Ecto neural progenitor cell (in vitro differentiated cells): ENCODE data around the gene NINJ1.
A peak's percentile ranks its signal among the peaks of the same experiment; 100 is the strongest.
"Not testable (repeated sequence)": the region's sequence is repeated elsewhere in the genome, so short reads cannot be mapped to it uniquely, and the experiment has no call there.

Experiments
- DNase-seq: peaks from one replicate; pipeline ENCODE4 v3.0.0-alpha.2; 2018; ENCODE audit warnings: low spot score

NINJ1 gene

DNA sequence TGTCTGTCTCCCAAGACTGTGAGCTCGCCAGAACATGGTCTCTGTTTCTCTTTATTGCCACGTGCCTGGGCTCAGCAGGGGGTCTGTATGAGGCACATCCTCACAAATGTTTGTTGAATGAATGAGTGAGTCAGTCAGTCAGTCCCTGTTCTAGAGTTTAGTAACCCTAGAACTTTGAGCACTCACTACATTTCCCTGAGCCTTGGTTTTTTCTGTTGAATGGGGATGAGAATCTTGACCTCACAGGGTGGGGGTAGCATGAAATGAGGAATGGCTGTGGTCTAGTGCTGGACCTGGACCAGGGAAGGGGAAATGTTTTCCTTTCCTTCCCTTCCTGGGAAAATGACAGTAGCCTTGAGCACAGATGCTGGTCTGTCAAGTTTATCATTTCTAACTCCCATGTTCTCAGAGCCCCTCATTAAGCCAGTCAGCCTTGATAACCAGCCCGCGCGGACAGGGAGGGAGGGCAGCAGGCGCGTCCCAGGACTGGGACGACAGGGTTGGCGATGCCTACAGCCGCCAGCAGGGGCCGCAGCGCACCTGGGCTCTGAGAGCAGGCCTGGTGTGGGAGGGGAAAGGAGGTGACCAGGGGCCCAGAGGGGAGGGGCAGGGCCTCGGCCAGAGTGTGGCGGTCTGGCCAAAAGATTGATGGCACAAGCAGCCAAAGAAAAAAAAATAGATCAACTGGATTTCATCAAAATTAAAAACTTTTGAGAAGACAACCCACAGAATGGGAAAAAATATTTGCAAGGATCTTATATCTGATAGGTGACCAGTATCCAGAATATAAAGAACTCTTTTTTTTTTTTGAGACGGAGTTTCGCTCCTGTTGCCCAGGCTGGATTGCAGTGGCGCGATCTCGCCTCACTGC lies 25.8 kb upstream of the NINJ1 start:
- peak; percentile 95 for DNase-seq

DNA sequence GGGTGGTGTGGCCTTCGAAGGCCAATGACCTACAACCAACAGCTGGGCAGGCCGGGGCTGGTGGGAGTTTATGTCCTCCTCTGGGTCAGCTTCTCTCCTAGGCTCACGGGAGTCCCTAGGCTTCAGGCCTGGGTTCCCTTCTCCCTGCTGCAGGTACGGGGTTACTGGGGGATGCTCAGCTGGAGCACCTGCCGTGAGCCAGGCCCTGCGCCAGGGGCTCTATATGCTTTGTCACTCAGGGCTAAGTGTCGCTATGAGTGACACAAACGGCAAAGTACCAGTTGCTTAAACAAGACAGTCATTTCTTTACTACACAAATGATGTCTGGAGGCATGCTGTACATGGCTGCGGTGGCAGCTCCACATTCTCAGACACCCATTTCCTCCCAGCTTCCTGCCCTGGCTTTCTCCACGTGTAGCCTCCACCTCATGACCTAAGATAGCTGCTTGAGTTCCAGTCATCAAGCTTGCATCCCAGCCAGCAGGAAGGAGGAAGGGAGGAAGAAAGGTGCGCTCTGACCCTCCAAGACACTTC lies 22.5 kb upstream of the NINJ1 start:
- DNase-seq: no peak

DNA sequence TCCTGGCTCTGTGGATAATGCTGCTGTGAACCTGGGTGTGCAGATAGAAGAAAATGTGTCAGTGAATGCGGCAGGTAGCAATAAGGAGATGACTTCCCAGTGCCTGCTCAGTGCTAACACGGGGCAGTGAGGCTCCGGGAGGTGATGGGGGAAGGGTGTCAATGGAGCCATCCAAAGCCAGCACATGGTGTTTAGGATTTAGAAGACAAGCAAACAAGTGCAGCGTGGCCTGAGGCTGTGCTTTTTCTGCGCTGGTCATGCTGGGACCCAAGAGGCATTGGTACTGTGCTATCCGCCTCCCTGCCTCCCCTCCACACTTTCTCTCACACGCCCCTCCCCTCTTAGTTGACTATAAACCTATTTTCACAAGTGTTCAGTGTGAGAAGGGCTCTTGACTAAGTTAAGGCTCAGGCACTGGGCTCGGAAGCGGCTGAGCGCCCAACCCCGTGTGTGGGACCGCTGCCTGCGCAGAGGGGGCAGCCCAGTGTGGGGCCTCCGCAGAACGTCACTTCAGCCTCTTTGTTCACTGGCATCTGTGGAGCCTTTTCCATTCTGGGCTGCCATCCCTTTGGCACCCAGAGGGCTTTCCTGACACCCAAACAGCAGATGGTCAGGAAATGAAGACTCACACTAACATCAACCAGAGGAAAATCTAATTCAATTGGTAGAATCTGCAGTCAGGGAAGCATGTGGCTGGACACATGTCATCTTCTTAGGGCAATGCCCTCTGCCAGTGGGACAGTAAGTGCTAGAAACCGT lies 21.8 kb upstream of the NINJ1 start:
- no peak for DNase-seq

DNA sequence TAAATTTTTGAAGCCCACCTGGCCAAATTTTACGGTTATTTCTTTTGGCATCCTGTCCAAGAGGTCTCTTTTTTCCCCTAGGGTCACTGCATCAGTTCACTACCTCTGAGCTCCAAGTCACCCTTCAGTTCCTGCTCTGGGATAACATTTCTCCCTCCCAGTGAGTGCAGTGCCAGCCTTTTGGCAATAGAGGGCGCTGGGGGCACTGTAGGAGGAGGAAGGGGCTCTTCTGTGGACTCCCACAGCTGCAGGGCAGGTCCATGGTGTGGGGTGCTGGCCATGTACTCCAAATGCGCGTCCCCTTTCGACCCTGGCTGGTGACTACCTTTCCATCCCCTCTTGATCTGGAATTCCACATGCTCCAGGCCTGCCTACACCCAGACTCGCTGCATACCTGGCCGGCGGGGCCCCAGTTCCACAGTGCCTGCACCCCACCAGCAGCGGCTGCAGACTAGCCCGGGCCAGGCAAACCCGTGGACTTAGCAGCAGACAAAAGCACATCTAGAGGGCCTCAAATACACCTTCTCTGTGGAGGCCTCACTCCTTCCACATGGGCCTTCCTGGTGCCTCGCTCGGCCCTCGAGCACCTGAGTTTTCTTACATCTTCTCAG lies 20.3 kb upstream of the NINJ1 start:
- DNase-seq: peak; percentile 80

DNA sequence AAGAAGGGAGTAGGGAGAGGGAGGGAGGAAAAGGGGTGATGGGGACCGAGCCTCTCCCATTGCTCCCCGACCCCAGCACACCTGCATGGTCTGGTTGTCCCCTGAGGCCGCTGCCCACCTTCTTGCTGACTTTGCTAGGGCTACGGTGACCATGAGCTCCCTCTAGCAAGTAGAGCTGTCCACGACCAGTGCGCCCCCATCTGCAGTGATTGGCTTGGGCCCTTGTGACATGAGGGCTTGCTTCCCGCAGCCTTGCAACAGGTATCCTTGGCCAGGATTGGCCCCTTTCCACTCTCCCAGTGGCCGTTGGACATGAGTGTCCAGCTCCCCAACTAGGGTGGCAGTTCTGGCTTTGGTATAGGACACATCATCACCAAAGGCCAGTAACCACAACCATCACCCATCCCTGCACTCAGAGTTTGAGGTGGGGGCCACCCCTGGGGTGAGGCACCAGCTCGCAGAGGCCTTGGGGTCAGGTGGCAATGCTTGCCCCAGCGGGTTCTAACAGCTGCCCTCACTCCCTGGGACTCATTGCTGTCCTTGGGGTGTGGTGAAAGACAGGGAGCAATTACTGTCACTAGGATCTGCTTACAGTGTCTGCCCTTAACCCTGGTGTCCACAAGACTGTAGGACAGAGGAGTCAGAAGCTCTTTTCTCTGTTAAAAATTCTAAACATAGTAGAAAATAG lies 17.2 kb upstream of the NINJ1 start:
- no peak for DNase-seq

DNA sequence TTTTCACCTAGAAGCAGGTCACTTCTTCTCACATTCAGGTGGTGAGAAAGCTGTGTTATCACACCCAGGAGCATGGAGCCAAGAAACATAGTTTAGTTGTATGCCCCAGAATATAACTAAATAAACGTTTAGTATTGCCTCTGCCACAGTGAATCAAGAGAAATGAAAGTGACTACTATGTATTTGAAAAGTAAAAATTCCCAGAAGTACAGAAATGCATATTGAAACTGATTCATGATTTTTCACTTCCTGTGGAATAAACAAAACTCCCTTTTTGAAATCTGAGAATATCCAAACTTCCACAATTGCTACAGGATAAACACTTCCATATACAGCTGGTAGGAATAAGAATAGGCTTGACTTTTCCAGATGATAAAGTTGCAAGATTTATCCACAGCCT lies 15.3 kb upstream of the NINJ1 start:
- DNase-seq: no peak

DNA sequence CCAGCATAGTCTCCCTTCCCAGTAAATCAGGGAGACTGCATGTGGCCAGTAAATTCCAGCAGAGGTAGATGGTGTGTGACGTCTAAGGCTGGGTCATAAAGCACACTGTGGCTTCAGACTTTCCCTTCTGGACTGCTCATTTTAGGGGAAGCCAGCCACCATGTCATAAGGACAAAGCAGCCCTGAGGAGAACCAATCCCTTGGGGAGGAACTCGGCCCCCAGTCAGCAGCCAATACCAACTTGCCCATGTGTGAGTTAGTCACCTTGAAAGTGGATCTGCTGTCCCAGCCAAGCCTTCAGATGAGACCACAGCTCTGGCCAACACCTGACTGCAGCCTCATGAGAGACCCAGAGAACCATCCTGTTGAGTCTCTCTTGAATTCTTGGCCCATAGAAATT lies 14.7 kb upstream of the NINJ1 start:
- no peak for DNase-seq

DNA sequence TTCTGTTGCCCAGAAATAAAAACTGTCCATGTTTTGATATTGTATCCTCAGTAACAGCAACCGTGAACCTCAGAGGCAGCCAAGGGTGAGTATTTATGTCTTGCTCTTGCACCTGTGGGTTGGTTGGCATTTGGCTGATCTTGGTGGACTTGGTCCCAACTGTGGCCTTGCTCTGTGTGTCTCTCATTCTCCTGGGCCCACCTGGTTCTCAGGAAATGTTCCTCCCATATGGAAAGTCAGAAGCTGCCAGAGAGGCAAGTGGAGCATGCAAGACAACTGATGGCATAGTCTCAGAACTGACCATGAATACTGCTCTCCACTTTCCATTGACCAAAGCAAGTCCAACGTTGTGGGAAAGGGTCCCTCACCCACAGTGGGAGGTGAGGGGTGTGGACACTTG lies 13.6 kb upstream of the NINJ1 start:
- DNase-seq: no peak

DNA sequence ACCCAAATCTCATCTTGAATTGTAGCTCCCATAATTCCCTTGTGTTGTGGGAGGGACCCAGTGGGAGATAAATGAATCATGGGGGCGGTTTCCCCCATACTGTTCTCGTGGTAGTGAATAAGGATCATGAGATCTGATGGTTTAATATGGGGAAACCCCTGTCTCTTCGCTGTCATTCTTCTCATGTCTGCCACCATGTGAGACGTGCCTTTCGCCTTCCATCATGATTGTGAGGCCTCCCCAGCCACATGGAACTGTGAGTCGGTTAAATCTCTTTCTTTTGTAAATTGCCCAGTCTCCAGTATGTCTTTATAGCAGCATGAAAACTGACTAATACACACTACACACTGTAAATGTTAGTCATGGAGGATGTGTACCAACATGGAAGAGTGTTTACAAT lies 12.6 kb upstream of the NINJ1 start:
- not testable (repeated sequence) for DNase-seq

DNA sequence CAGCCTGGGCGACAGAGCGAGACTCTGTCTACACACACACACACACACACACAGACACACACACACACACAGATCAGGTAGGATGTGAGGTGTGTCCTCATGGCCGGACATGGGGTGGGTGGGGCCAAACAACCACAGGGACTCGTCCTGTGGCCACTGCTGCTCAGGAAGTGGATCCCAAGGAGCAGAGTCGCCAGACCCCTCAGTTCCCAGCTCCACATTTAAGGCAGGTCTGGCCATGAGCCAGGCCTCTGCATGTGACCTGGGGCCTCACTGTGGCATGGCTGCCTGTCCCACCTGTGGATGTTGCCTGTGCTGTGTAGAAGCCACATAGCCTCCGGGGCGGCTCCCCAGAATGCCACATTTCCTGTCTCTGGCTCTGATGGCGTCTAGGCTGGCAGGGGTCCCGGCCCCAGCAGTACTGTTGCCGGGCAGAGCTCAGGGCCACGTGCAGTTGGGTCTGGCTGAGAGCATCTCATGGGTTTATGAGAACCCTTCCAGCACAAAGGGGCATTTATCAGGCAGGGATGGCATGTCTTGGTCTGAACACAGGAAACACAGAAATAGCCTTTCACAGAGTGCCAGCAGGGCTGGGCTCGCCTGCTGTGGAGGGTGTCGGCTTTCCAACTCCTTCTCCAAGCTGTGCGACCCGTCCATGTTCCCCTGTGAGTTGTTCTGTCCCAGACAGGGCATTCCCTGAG lies 9.9 kb upstream of the NINJ1 start:
- peak; percentile 42 for DNase-seq

DNA sequence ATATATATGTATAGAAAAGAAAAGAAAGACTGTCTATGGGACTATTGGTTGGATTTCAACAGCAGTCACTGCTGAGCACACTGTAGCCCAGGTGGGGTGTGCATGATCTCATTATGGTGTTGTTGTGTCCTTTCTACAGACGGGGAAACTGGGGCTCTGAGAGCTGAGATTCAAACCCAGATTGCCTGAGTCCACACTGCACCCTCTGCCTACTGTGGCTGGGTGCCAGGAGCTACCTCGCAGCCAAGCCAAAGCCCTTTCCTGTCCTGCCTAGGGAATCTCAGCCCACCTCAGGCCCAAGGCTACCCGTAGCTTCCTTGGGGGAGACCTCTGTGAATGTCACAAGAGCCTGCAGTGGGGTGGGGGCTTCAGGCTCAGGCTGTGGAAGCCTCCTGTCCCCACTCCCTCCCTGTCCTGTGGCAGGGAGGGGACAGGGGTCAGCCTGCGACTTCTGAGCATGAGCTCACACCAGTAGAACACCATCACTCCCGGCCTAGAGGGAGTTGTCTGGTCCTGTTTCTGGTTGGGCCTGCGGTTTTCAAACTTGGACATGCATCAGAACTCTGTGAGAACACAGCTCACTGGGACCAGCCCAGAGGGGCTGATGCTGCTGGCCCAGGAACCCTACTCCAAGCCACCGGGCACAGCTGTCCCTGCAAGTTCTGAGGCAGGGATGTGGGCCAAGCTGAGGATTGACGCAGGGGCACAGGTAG lies 7.9 kb upstream of the NINJ1 start:
- DNase-seq: peak; percentile 37

DNA sequence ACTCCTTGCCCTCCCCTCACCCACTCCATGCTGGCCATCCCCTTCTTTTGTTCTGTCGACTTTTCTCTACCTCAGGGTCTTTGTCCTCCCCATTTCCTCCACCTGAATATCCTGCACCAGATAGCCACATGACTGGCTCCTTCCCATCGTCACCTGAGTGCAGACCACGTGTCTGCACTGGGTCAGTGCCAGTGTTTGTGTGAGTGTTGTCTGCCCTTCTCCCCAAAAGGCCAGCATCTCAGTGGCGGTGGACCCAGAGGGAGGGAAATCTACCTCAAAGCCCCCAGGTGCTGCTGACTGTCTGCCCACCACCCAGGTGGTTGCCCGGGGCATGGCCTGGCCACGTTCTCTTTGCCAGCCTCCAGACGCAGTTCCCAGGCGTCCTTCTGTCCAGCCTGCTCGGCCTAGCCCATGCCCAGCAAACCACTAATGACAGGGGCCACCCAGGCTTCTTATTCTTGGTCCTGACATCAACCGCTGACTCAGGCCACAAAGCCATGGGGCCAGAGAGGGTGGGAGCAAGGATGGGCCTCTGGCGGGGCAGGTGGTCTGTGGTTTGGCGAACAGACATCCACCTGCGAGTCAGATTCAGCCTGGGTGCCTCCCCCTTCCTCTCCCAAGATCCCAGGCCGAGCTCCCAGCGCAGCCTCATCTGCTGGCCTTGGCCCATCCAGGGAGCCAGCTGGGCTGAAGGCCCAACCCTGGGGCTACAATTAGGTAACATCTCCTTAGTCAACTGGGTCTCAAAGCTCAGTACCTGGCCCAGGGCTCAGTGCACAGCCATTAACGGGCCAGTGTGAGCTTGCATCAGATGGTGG lies 5.5 kb upstream of the NINJ1 start:
- DNase-seq: peak; percentile 40

DNA sequence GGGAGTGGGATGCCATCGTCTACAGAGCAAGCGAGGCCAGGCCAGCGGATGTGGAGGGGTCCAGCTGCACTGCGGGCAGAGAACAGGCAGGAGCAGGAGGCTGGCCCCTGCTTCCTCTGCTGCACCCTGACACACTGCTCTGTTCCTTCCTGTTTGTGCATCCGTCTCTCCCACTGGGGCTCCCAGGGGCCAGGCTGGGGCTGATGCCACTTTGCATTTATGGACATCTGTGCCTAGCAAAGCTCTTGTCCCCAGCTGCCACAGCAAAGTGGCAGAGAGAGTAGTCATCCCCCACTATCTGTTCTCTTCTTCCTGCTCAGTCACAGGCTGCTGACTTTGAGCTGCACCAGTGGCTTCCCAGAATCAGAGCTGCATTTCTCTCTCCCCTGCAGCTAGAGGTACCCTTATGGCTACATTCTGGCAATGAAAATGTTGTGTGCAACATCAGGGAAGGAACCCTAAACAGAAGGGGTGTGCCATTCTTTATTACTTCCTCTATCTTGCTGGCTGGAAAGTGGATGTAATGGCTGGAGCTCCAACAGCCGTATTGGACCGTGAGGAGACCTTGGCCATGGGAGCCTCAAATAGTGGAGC lies 4.2 kb upstream of the NINJ1 start:
- DNase-seq: peak; percentile 39

DNA sequence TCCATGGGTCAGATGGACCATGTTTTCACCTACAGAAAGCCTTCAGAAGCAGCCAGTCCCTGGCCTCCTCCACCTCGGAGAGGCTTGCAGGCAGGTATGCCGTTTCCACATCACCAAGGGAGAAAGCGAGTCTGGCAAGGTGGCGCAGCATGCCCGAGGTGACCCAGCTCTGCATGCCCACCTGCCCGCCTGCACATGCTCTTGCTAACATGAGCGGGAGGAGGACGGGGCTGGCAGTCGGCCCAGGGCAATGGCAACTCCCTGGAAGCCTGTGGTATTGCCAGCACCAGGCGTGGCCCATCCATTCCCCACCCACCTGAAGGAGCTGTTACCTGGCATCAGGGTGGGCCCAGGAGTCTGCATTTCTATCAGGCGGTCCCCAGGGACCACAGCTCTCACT lies 3.3 kb upstream of the NINJ1 start:
- peak; percentile 38 for DNase-seq

DNA sequence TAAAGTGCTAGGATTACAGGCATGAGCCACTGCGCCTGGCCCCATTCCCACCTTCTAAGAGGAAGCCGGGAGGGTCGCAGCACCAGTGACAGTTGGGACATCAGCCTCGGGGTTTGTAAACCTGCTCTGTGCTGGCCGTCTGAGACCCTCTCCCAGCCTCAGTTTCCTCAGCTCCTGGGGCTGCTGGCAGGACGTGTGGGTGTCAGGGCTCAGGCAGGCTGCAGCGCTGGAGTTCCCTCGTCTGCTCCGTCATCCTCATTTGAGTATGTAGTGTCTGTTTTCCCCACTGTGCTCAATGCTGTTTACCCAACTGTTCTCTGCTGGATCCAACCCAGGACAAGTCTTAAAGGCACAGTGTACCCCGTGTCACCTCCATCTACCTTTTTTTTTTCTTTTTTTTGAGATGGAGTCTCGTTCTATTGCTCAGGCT lies 2.0 kb upstream of the NINJ1 start:
- no peak for DNase-seq

DNA sequence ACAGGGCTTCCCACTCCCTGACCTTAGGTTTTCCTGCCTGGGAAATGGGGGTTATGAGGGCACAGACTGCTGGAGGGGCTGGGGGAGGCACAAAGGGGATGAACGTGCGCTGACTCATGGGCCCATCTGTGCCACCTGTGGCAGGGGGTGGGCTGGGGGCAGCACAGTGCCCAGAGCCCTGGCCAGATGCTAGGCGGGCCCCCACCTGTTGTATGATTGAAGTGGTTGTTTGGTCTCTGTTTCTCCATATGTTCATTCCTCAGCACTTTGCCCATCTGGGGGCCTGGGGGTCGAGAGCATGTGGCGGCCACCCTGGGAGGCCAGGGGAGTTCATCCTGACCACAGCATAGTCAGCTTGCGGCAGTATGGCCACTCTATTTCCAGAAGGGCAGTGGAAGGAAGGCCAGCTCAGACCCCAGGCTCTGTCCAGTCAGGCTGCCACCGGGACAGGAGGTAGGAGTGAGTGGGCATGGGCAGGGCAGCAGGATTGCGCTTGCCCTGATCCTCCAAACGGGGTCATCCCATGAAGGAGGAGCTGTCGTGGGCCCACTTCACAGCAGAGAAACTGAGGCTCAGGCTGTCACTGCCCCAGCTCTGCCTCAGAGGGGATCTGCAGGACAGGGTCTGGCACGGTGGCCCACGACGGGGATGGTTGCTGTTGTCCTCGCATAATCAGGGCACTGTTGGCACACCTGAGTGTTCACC lies 841 bp upstream of the NINJ1 start:
- peak; percentile 34 for DNase-seq

DNA sequence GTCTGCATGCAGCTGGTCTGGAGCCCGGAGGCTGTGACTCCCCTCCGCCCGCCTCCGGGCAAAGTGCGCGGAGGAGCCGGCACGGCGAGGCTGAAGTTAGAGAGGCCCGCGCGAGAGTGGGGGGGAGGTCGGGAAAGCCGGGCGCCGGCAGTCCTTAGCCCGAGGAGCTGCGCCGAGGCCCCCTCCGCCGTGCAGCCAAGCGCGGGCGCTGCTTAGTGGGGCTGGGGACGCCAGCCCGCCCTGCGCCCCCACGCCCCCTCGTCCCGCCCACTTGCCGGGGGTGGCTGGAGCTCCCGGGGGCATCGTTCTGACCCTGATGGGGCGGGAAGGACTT lies 403 bp downstream of the NINJ1 start:
- no peak for DNase-seq

DNA sequence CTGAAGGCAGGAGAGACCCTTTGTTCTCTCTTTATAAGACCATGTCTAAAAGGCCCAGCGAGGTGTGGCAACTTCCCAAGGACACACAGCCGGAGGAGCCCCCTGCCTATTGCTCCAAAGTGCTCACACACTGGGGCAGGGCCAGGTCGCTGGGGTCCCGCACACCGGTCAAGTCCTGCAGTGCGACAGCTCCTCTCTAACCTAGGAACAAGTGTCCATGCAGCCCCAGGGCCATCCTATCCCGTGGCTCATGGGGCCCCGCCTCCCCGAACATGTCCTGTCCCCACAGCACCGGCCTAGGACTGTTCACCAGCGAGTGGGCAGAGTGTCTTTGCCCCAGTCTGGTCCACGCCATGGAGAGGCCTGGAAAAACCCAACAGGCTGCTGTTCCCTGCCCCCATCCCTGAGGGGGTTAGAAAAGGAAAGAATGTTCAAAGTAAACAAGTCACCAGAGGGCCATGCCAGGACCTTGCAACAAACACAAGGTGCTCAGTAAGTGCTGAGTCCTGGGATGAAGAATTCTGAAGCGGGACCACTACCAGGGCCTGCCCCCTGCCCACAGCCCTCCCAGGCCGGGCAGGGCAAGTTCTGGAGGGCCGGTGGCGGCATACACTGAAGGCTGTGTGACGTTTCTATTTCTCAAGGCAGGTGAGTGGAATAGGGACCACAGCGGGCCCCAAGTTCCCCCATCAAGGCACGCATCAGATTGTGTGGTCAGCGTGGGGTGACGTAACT lies 938 bp downstream of the NINJ1 start:
- DNase-seq: no peak
